SW 1271 (cell line): ENCODE measurements around the gene STARD8.
"Not testable (repeated sequence)": the region's sequence is repeated elsewhere in the genome, so short reads cannot be mapped to it uniquely, and the experiment has no call there.

Experiments used
- DNase-seq, 2 experiments: peaks; one replicate each; lab custom pipeline; 2025; lab: John Stamatoyannopoulos, UW

STARD8 gene

DNA sequence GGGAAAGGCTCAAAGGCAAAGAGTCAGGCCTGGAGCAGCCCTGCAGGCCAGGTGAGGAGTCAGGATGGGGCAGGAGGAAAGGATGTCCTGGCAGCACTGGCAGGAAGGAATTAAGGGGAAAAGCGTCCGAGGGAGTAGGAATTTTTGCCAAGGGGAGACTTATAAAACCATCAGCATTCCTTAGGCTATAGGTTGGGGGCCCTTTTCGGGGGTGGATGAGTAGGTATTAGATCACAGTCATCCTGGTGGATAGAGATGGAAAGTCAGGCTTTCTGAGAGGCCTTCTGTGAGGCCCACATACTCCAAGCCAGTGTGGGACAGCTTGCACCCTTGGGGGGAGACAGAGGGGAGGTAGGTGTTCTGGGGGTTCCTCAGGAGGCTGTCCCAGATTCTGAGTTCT is 12.3 kb downstream of the STARD8 start:
- no peak for DNase-seq

DNA sequence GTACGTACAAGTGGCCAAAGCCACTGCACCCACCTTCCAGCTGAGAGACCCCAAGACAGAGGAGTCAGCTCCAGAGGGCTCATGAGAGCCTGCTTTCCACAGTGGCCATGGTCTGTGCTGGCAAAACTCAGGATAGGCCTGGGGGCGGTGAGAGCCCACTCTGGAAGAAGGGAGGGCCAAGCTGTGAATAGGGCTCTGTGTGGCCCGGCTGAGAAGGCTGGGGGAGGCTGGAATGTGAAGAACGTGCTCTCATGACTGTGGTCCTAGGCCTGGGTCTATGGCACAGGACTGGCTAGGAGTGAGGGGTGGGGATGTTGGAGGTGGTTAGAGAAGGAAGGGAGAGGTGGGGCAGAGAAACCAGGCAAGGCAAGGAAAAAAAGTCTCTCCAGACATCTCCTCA is 13.3 kb downstream of the STARD8 start:
- DNase-seq, result no peak

DNA sequence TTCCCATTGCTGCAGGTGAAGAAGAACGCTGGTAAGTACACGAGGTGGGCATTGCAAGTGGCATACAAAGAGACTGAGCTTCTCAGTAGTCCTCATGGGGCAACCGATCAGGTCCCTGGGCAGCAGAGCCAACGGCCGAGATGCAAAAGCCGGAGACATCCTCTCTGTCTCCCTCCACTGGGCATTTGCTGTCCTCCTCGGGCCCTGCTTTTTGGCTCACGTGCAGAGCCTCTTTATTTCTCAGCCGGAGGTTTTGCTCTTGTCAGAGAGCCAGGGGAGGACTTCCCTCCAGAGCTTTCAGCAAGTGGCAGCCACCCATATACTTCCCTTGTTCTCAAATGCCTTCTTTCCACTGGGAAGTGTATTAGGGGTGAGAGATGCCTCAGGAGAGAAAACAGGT is 18.0 kb downstream of the STARD8 start:
- DNase-seq, result no peak

DNA sequence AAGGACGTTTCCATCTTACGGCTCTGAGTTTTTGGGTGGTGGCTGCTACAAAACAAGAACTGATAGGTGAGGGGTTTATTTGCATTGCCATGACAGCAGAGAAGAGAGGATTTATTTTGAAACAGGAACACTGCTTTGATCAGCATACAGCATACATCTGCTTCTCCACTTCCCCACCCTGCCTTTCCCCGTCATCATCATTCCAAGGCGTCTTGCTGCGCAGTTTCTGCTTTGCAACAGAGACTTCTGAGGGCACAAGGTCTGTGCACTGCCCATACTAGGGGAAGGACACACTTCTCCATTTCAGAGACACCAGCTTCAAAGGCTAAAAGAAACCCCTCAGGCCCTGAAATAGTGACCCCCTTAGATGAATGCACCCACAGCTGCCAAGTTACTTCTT is 19.1 kb downstream of the STARD8 start:
- DNase-seq, result no peak

GRCh38 chrX:68669094-68669860 is 21.8 kb downstream of the STARD8 start:
- no peak for DNase-seq

GRCh38 chrX:68669871-68670270 is 22.4 kb downstream of the STARD8 start:
- DNase-seq, result no peak

DNA sequence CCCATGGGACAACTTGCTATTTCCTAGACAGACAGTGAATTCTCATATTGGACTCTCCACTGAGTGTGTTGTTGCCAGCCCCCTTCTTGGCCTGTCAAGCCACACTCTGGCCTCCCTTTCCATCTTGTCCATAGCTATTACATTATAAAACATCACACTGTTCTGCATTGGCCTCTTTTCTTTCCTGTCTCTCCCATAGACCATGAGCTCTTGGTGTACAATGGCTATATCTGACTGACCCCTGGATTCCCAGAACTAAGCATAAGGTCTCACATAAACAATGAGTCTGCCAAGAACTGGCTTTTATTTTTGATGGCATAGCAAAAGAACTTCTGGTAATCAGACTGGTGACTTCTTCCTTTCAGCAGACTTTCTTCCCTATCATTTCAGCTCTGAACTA is 23.8 kb downstream of the STARD8 start:
- DNase-seq, result no peak

- DNase-seq, result no peak
Observed at GRCh38 chrX:68672581-68673318, 25.3 kb downstream of the STARD8 start.

DNA sequence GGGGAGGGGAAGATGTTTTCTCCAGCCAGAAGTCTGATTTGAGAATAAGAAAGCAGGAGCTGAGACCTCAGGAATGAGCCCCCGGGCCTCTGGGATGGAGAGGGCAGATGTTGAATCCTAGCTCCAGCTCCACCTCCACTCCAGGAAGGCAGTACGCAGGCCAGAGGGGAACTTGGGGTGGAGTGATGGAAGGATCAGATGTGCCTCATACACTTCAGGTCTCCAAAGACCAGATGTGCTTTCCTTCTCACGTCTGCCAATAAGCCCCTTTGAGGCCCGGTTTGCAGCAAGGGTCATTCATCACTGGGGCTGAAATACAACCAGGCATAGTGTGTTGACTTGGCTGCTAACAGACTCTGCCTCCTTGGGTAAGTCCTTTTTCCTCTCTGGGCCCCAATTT is 28.1 kb downstream of the STARD8 start:
- DNase-seq, result no peak

- DNase-seq, result no peak
Observed at GRCh38 chrX:68676335-68676734, 28.9 kb downstream of the STARD8 start.

DNA sequence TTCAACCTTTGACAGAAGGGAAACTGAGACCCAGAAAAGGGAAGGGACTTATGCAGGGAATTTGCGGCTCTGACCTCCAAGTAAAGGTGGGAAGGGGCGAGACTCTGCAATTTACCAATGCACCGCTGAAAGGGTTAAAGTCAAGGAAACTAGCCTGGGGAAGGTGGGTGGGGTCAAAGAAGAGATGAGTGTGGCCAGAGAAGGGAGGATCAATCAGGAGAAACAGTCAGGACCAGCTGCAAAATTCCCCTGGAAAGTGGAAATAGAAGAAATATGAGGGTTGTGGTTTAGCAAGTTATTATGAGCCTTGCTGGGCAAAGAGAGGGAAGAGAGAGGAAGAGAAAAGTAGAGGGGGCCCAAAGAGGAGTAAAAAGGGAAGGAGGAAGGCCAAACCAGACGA is 30.5 kb downstream of the STARD8 start:
- no peak for DNase-seq

DNA sequence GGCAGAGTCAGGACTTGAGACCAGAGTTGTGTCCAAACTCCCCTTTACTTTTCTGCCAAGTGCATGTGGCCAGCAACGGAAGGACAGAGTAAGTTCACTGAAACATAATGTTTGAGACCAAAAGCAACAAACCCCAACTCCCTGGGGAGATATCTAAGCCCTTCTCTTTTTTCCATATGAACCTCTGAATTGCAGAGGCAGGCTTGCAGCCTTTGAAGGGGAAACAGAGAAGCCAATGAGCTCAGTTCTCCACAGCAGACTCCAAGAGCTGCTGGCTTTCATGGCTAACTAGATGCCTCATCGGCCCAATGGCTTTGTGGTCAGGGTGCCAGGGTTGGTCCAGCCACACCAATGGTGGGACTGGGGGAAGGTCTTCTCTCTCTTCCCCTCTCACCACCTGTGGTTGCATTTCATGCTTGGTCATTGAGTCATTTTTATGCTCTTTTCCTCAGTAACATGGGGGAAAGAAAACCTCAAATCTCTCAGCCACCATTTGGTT is 34.0 kb downstream of the STARD8 start:
- no peak for DNase-seq

DNA sequence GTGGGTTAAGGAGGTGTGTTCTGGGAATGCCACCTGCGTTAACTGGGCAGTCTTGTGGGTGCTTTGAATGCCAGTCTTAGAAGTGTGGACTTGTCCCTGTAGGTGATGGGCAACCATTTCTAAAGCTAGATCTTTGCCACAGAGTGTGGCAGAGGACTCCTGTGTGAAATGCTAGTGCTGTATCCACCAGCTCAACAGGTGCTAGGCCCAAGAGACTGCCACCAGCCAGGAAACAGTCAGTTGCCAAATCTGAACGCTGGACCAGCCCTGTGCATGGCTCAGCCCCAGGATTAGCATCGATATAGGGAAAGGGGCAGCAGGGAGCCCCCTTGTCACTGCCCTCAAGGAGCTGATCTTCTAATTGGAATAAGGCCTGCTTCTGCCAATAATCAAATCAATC is 35.3 kb downstream of the STARD8 start:
- no peak for DNase-seq

DNA sequence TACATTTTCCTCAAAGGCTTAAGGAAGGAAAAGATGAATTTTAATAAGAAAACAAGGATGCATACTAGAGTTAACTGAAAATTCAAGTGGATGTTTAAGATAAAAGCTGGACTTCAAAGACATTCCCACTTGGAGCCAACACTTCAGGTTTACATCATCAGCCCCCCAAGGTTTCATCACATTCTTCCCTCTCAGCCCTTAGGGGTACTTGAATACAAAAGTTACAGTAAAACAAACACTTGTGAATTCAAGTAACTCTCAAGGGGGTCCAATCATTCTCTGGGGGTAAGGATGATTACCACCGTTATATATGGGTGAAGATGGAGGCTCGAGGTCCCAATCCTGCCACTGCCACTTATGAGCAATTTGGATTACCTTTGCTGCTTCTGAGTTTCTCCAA is 36.1 kb downstream of the STARD8 start:
- no peak for DNase-seq

DNA sequence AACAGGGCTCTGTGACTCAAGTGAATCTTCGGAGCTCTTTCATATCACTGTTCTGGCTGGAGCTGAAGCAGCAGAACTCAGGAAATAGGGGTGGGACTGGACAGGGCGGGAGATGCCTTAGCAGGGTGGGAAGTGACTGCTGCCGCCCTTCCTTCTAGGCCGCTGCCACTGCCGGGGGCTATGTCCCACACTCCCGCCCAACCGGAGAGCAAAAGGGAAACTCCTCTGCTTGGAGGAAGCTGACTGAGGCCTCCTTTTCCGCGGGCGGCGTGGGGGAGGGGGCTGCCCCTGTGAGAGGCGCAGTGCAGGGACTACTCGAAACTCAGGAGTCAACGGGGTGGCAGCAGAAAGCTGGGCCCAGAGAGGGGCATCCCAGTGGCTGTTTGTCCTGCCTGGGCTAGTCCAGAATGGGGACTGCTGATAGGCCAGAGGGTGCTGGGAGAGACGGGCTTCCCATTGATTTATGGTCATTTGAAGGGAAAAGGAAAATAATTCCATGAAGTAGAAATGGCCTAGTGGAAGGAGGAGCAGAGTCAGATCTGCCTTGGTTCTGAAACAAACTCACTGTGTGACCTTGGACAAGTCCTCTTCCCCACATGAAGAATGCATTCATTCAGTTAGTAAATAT is 36.9 kb downstream of the STARD8 start:
- DNase-seq, result no peak

- DNase-seq, result no peak
Observed at GRCh38 chrX:68684919-68685304, 37.4 kb downstream of the STARD8 start.

- DNase-seq, result no peak
Observed at GRCh38 chrX:68685685-68686084, 38.2 kb downstream of the STARD8 start.

GRCh38 chrX:68686097-68686977 is 38.9 kb downstream of the STARD8 start:
- DNase-seq, result no peak

DNA sequence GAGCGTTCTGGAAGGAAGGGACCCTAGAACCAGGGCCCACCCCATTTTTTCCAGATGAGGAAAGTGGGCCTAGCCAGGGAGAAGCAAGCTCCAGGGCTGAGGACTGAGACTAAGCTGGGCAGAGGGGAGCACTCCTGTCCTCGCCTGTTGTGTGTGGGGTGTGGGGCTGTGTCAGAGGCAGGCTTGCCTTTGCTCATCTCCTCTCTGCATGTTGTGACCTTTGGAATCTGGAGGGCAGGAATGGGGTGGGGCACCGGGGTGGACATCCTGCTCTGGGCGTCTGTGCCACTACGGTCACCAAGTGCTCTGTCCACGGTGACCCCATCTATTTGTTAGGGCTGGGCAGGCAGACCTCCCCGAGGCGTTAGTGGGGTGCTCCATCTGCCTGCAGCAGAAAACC is 41.5 kb downstream of the STARD8 start:
- not testable (repeated sequence) for DNase-seq

DNA sequence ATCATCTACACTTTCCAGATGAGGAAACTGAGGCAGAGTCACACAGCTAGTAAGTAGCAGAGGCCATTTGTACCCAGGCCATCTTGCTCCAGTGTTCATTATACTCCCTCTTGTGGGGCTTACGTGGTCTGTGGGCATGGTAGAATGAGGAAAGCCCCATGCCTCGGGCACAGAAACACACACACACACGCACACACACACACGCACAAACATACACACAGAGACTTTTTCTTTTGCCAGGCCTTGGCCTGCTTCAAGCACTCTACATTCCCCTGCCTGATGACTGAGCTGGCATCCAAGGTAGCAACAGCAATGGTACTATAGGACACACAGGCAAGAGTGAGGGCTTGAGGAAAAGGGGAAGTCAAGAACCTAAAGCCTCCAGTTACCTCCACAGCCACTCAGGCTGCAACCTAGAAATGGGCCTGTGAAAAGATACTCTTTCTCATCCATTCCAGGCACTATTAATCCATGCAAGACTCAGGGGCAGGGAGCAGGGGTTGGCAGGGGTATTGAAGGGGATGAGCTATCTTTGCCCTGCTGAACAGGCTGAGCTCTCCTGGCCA is 43.6 kb downstream of the STARD8 start:
- DNase-seq, result no peak

DNA sequence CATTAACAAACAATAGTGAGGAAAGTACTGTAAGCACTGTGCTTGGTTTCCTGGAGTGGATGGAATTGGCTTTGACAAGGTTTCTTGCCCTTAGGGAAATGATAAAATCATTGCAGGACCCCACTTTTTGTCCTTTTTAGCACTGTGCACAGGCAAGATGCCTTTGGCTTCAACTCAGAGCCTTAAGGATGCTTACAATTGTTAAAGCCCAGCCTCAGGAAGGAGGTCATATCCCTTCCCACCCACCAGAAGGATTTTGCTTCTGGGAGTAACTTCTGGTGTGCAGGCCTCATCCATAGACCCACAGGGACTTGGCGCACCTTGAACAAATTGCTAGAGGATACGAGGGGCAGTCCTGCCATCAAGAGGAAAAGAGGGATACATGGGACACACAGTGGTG is 44.5 kb downstream of the STARD8 start:
- no peak for DNase-seq

GRCh38 chrX:68692651-68693050 is 45.2 kb downstream of the STARD8 start:
- DNase-seq, result no peak
